HEK293 (cell line): ENCODE measurements around the gene DHRS7C.

ENCODE experiments used
- KLF16 ChIP-seq: fragments of 450-650 bp; formaldehyde crosslinking; IDR thresholded peaks from 2 replicates; pipeline ENCODE4 v1.5.1; 2017; ENCODE audit warnings: missing biosample characterization, missing genetic modification characterization
- OVOL3 ChIP-seq: fragments of 450-650 bp; formaldehyde crosslinking; IDR thresholded peaks from 2 replicates; pipeline ENCODE4 v1.5.1; 2016; ENCODE audit warnings: missing biosample characterization, missing genetic modification characterization
- SETDB1 ChIP-seq: IDR thresholded peaks from one replicate; pipeline ENCODE4 v1.6.1; 2017; ENCODE audit warnings: mild to moderate bottlenecking, low read length, moderate library complexity, mixed read lengths; ENCODE audit not compliant: insufficient read length
- TCF7L2 ChIP-seq: IDR thresholded peaks from 2 replicates; pipeline ENCODE4 v1.6.1; 2011; ENCODE audit warnings: low read depth, mild to moderate bottlenecking, inconsistent platforms, low read length, moderate library complexity, borderline replicate concordance
- TRIM28 ChIP-seq: IDR thresholded peaks from 2 replicates; pipeline ENCODE4 v1.6.1; 2011; ENCODE audit warnings: low read length, control low read depth, borderline replicate concordance
- YY1 ChIP-seq: fragments of 450-650 bp; formaldehyde crosslinking; IDR thresholded peaks from 2 replicates; pipeline ENCODE4 v1.5.1; 2018; ENCODE audit warnings: missing biosample characterization, missing genetic modification characterization
- ZNF174 ChIP-seq: fragments of 450-650 bp; formaldehyde crosslinking; IDR thresholded peaks from 2 replicates; pipeline ENCODE4 v1.5.0; 2017; ENCODE audit warnings: missing biosample characterization, mild to moderate bottlenecking, missing genetic modification characterization
- ZNF274 ChIP-seq, 2 experiments: fragments of 200-500 bp in 1 of 2; fragments of 450-650 bp in 1 of 2; sonication (Bioruptor generic) in 1 of 2; formaldehyde crosslinking in 1 of 2; IDR thresholded peaks; 2 replicates each; pipeline versions ENCODE4 v1.5.1 to v1.6.1; 2014 to 2016; ENCODE audit warnings: borderline replicate concordance in 1 of 2, inconsistent platforms in 1 of 2, low read length in 1 of 2, missing biosample characterization in 1 of 2, missing genetic modification characterization in 1 of 2
- ZNF302 ChIP-seq: fragments of 450-650 bp; formaldehyde crosslinking; IDR thresholded peaks from 2 replicates; pipeline ENCODE4 v1.5.1; 2016; ENCODE audit warnings: missing biosample characterization, missing genetic modification characterization, low read depth
- ZNF600 ChIP-seq: fragments of 450-650 bp; formaldehyde crosslinking; IDR thresholded peaks from 2 replicates; pipeline ENCODE4 v1.5.1; 2016; ENCODE audit warnings: missing biosample characterization, missing genetic modification characterization
- TF ChIP-seq, protein P1 (sequence below): fragments of 450-650 bp; formaldehyde crosslinking; IDR thresholded peaks from 2 replicates; pipeline ENCODE4 v1.5.1; 2016; ENCODE audit warnings: missing biosample characterization, missing genetic modification characterization
- TF ChIP-seq, protein P2 (sequence below): fragments of 450-650 bp; formaldehyde crosslinking; IDR thresholded peaks from 2 replicates; pipeline ENCODE4 v1.5.1; 2016; ENCODE audit warnings: missing biosample characterization, missing genetic modification characterization
- TF ChIP-seq, protein P3 (sequence below): fragments of 450-650 bp; formaldehyde crosslinking; IDR thresholded peaks from 2 replicates; pipeline ENCODE4 v1.5.1; 2016; ENCODE audit warnings: missing biosample characterization, missing genetic modification characterization
- TF ChIP-seq, protein P4 (sequence below): fragments of 450-650 bp; formaldehyde crosslinking; IDR thresholded peaks from 2 replicates; pipeline ENCODE4 v1.5.1; 2016; ENCODE audit warnings: missing biosample characterization, missing genetic modification characterization, low read depth

DNA sequence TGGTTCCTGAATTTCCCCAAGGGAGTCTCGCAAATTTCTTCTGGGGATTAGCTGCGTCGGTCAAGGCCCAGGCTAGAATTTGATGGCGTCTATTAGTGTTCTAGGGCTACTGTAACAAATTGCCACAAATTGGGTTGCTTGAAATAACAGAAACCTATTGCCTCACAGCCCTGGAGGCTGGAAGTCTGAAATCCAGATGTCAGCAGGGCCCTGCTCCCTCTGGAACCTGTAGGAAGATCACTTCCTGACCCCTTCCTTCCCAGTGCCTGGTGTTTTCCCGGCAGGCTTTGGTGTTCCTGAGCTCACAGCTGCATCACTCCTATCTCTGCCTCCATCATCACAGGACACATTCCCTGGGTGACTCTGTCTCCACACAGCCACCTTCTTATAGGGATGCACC, 24.4 kb downstream of the DHRS7C start:
- TF ChIP-seq SETDB1, result no peak
- TF ChIP-seq ZNF600 (tag by site-specific recombination), result no peak
- TF ChIP-seq YY1 (tag by site-specific recombination), result no peak
- TF ChIP-seq TRIM28, result no peak
- no peak for TF ChIP-seq KLF16 (tag by site-specific recombination)
- no peak for TF ChIP-seq ZNF302 (tag by site-specific recombination)
- TF ChIP-seq, protein P1, sequence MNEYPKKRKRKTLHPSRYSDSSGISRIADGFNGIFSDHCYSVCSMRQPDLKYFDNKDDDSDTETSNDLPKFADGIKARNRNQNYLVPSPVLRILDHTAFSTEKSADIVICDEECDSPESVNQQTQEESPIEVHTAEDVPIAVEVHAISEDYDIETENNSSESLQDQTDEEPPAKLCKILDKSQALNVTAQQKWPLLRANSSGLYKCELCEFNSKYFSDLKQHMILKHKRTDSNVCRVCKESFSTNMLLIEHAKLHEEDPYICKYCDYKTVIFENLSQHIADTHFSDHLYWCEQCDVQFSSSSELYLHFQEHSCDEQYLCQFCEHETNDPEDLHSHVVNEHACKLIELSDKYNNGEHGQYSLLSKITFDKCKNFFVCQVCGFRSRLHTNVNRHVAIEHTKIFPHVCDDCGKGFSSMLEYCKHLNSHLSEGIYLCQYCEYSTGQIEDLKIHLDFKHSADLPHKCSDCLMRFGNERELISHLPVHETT (tag by site-specific recombination), result no peak
- TF ChIP-seq, protein P2, sequence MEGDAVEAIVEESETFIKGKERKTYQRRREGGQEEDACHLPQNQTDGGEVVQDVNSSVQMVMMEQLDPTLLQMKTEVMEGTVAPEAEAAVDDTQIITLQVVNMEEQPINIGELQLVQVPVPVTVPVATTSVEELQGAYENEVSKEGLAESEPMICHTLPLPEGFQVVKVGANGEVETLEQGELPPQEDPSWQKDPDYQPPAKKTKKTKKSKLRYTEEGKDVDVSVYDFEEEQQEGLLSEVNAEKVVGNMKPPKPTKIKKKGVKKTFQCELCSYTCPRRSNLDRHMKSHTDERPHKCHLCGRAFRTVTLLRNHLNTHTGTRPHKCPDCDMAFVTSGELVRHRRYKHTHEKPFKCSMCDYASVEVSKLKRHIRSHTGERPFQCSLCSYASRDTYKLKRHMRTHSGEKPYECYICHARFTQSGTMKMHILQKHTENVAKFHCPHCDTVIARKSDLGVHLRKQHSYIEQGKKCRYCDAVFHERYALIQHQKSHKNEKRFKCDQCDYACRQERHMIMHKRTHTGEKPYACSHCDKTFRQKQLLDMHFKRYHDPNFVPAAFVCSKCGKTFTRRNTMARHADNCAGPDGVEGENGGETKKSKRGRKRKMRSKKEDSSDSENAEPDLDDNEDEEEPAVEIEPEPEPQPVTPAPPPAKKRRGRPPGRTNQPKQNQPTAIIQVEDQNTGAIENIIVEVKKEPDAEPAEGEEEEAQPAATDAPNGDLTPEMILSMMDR, result no peak
- TF ChIP-seq, protein P3, sequence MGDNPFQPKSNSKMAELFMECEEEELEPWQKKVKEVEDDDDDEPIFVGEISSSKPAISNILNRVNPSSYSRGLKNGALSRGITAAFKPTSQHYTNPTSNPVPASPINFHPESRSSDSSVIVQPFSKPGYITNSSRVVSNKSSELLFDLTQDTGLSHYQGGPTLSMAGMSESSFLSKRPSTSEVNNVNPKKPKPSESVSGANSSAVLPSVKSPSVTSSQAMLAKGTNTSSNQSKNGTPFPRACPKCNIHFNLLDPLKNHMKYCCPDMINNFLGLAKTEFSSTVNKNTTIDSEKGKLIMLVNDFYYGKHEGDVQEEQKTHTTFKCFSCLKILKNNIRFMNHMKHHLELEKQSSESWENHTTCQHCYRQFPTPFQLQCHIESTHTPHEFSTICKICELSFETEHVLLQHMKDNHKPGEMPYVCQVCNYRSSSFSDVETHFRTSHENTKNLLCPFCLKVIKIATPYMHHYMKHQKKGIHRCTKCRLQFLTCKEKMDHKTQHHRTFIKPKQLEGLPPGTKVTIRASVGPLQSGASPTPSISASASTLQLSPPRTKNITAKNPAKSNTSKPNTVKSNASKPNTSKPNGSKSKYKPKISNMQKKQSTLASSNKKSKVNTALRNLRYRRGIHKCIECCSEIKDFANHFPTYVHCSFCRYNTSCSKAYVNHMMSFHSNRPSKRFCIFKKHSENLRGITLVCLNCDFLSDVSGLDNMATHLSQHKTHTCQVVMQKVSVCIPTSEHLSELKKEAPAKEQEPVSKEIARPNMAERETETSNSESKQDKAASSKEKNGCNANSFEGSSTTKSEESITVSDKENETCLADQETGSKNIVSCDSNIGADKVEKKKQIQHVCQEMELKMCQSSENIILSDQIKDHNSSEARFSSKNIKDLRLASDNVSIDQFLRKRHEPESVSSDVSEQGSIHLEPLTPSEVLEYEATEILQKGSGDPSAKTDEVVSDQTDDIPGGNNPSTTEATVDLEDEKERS (tag by site-specific recombination), result no peak
- TF ChIP-seq ZNF174 (tag by site-specific recombination), result no peak
- no peak for TF ChIP-seq ZNF274 (IDR thresholded peaks at IDR 0.05; ENCODE audit: low read length)
- no peak for TF ChIP-seq ZNF274 (tag by site-specific recombination; IDR thresholded peaks at IDR 0.05; ENCODE audit: borderline replicate concordance)
- TF ChIP-seq OVOL3 (tag by site-specific recombination), result no peak
- TF ChIP-seq, protein P4, sequence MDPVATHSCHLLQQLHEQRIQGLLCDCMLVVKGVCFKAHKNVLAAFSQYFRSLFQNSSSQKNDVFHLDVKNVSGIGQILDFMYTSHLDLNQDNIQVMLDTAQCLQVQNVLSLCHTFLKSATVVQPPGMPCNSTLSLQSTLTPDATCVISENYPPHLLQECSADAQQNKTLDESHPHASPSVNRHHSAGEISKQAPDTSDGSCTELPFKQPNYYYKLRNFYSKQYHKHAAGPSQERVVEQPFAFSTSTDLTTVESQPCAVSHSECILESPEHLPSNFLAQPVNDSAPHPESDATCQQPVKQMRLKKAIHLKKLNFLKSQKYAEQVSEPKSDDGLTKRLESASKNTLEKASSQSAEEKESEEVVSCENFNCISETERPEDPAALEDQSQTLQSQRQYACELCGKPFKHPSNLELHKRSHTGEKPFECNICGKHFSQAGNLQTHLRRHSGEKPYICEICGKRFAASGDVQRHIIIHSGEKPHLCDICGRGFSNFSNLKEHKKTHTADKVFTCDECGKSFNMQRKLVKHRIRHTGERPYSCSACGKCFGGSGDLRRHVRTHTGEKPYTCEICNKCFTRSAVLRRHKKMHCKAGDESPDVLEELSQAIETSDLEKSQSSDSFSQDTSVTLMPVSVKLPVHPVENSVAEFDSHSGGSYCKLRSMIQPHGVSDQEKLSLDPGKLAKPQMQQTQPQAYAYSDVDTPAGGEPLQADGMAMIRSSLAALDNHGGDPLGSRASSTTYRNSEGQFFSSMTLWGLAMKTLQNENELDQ (tag by site-specific recombination), result no peak
- TF ChIP-seq TCF7L2, result no peak
